KMS-11 (cell line): ENCODE data around the gene IKBKE.

ENCODE experiments used
- H2AFZ ChIP-seq: fragments of 200-600 bp; sonication (generic); 2 replicates; pipeline ENCODE4 v1.6.1; 2016; ENCODE audit warnings: antibody characterized with exemption, mixed run types, low read depth
- H3K27ac ChIP-seq: fragments of 200-600 bp; sonication (generic); 2 replicates; pipeline ENCODE4 v1.6.1; 2016; ENCODE audit warnings: mild to moderate bottlenecking, mixed run types
- H3K27me3 ChIP-seq: fragments of 200-600 bp; sonication (generic); 2 replicates; pipeline ENCODE4 v1.6.1; 2017; ENCODE audit warnings: mild to moderate bottlenecking, low read depth, mixed run types, moderate library complexity; ENCODE audit not compliant: insufficient read depth
- H3K36me3 ChIP-seq: fragments of 200-600 bp; sonication (generic); 2 replicates; pipeline ENCODE4 v1.6.1; 2017; ENCODE audit warnings: mild to moderate bottlenecking, mixed run types; ENCODE audit not compliant: insufficient read depth
- H3K4me1 ChIP-seq: fragments of 200-600 bp; sonication (generic); 2 replicates; pipeline ENCODE4 v1.6.1; 2016; ENCODE audit warnings: mild to moderate bottlenecking, low read depth, mixed run types; ENCODE audit not compliant: poor library complexity, severe bottlenecking
- H3K4me2 ChIP-seq: fragments of 200-600 bp; sonication (generic); 2 replicates; pipeline ENCODE4 v1.7.0; 2016; ENCODE audit warnings: mild to moderate bottlenecking, mixed run types
- H3K4me3 ChIP-seq: fragments of 200-600 bp; sonication (generic); IDR thresholded peaks from 2 replicates; pipeline ENCODE4 v1.6.1; 2017; ENCODE audit warnings: low read depth, low read length, mixed read lengths; ENCODE audit not compliant: insufficient read depth
- H3K79me2 ChIP-seq: fragments of 200-600 bp; sonication (generic); 2 replicates; pipeline ENCODE4 v1.6.1; 2016; ENCODE audit warnings: low read depth, mixed run types; ENCODE audit not compliant: insufficient read depth
- H3K9ac ChIP-seq: fragments of 200-600 bp; sonication (generic); 2 replicates; pipeline ENCODE4 v1.6.1; 2016; ENCODE audit warnings: mild to moderate bottlenecking, mixed run types
- H4K20me1 ChIP-seq: fragments of 200-600 bp; sonication (generic); 2 replicates; pipeline ENCODE4 v1.6.1; 2016; ENCODE audit warnings: mild to moderate bottlenecking, mixed run types; ENCODE audit not compliant: insufficient read depth
- TF ChIP-seq, protein P1 (sequence below): fragments of 200-600 bp; sonication (generic); conservative IDR thresholded peaks from 2 replicates; pipeline ENCODE4 v1.6.1; 2017; ENCODE audit warnings: low read depth, mild to moderate bottlenecking, antibody characterized with exemption, low read length, moderate library complexity, mixed read lengths

Gene IKBKE

DNA sequence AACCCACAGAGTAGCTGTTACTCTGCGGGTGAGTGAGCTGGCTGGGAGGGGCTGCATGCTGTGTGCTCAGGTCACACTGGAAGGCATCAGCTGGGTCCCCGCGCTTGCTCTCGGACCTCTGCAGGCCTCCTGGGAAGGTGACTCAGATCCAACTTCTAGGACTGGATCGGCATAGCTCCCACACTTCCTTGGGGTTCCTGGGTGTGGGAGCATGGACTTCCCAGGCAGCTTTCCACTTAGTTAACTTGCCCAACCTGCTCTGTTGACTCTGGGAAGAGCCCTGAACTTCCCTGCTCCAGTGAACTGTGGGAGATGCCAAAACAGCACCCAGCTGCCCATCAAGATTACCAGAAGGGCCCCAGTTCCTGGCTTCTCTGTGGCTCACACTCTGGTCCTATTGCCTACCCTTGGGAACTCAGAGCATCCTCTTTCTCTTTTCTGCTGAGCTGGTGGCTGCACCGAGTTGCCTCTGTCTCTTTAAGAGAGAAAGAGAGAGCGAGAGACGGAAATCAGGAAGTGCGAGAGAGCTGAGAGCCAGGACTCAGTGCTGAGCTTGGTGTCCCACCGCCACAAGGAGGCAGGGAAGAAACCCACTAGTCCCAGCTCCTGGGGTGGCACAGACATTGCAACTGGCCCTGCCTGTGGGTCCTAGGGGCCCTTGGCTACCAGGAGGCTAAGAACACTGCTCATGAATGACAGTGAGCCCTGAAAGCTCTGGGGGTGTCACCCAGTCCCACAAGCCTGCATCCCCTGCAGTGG is at the start of gene IKBKE:
Gene IKBKE (plus strand): TSS at position 544 of the 759 bp plus-strand sequence. CDS start 2,752 bp downstream, outside the sequence.
- no peaks in the 10 kb centered on the region for H4K20me1 ChIP-seq
- peak within 1 kb of the TSS; percentile 91 for H3K4me2 ChIP-seq
- H3K79me2 ChIP-seq: peaks cover 8% of the 10 kb centered on the region; the same call in 1 of the 2 replicates
- TF ChIP-seq, protein P1, sequence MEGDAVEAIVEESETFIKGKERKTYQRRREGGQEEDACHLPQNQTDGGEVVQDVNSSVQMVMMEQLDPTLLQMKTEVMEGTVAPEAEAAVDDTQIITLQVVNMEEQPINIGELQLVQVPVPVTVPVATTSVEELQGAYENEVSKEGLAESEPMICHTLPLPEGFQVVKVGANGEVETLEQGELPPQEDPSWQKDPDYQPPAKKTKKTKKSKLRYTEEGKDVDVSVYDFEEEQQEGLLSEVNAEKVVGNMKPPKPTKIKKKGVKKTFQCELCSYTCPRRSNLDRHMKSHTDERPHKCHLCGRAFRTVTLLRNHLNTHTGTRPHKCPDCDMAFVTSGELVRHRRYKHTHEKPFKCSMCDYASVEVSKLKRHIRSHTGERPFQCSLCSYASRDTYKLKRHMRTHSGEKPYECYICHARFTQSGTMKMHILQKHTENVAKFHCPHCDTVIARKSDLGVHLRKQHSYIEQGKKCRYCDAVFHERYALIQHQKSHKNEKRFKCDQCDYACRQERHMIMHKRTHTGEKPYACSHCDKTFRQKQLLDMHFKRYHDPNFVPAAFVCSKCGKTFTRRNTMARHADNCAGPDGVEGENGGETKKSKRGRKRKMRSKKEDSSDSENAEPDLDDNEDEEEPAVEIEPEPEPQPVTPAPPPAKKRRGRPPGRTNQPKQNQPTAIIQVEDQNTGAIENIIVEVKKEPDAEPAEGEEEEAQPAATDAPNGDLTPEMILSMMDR: peak; percentile 18; the same call in 1 of the 2 replicates
- peaks cover 62% of the 10 kb centered on the region for H3K4me1 ChIP-seq
- peak within 1 kb of the TSS; percentile 72 for H2AFZ ChIP-seq
- 0 out of 2 replicates have a peak, but pooled peaks cover 4% of the 10 kb centered on the region for H3K36me3 ChIP-seq
- peak within 1 kb of the TSS; percentile 67 for H3K9ac ChIP-seq
- peak within 1 kb of the TSS; percentile 44 for H3K27ac ChIP-seq
- H3K4me3 ChIP-seq: peak within 1 kb of the TSS; percentile 32
- H3K27me3 ChIP-seq: no peaks in the 10 kb centered on the region

DNA sequence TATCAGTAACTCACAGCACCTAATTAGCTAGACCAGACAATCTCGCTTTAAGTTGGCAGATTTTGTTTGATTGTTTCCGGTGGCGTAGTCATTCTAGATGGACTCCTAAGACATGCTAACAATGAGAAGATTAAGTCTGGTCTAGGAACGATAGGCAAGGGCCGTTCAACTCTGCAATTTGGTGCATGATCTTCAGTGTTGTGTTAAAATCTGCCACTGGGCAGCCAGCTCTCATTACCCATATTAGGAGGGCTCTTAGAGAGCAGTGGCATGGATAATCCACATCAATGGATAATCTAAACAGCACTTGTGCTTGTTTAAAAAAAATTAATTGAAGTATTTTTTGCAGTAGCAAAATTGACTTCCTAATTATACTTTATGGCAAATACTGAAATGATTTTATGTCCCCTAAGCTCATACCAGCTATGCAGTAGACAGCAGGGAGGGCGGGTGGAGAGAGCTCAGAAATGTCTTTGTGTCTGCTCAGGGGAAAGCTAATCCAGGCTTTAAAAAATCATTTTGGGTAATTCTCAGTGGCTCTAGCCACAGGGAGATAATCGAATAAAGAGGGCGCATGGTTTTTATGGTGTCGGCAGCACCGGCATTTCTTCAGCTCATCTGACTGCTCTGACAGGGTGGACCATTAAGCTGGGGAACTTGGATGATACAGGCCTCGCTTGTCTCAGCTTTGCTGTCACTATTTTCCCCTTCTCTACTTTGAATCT is 48.5 kb upstream of the IKBKE start:
- Histone ChIP-seq H3K27ac (no peak overlapping the region), H2AFZ (no peak overlapping the region), H3K79me2 (no peaks in the 10 kb centered on the region), H3K4me1 (no peaks in the 10 kb centered on the region), H4K20me1 (no peaks in the 10 kb centered on the region), H3K4me3 (no peak overlapping the region), H3K36me3 (no peaks in the 10 kb centered on the region), H3K27me3 (no peaks in the 10 kb centered on the region), H3K4me2 (no peak overlapping the region), H3K9ac (no peak overlapping the region)
- TF ChIP-seq, protein P1: no peak

DNA sequence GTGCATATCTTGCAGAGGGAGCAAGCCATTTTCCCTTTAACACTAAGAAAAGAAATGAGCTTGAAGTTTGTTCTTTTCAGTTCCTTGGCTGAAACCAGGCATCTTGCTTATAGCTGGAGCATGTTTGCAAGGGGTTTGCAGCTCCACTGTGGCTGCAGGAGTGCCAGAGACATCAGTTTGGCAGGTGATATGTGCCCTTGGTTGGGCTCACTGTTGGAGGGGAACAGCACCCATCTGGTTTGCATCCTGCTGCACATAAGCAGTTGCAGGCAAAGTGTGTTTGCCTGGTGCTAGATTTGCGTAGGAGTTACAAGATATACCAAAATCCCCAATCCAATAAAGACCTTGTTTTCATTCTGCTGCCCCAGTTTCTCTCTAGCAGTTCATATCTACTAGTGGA is 47.8 kb upstream of the IKBKE start:
- Histone ChIP-seq H3K4me2 (no peak overlapping the region), H3K27ac (no peak overlapping the region), H3K36me3 (no peaks in the 10 kb centered on the region), H4K20me1 (no peaks in the 10 kb centered on the region), H3K4me3 (no peak overlapping the region), H3K9ac (no peak overlapping the region), H3K79me2 (no peaks in the 10 kb centered on the region), H3K4me1 (no peaks in the 10 kb centered on the region), H3K27me3 (no peaks in the 10 kb centered on the region), H2AFZ (no peak overlapping the region)
- TF ChIP-seq, protein P1: no peak

DNA sequence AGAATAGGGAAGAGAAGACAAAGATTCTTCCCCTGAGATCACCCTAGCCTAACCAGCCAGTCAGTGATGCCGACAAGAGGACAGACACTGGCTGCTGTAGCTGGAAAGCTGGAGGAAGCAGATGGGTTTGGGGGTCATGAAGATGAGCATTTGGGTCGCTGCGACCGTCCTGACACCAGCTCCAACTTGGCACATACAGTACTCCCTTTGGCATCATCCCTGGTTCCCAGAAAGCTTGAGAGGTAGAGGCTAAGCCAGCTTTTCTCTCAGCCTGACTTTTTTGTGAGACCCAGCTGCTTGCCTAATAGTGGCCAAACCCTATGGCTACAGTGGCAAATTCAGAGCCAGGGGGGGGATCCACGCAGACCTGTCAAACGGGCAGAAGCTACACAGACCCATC is 43.0 kb upstream of the IKBKE start:
- no peak overlapping the region for H3K9ac ChIP-seq
- no peaks in the 10 kb centered on the region for H3K79me2 ChIP-seq
- no peaks in the 10 kb centered on the region for H3K27me3 ChIP-seq
- H2AFZ ChIP-seq: no peak overlapping the region
- no peaks in the 10 kb centered on the region for H3K36me3 ChIP-seq
- TF ChIP-seq, protein P1: no peak
- H3K4me2 ChIP-seq: no peak overlapping the region
- no peaks in the 10 kb centered on the region for H4K20me1 ChIP-seq
- no peak overlapping the region for H3K4me3 ChIP-seq
- no peak overlapping the region for H3K27ac ChIP-seq
- H3K4me1 ChIP-seq: peaks cover 30% of the 10 kb centered on the region
